Measurements from ENCODE around the gene CD79A.

Gene CD79A

DNA sequence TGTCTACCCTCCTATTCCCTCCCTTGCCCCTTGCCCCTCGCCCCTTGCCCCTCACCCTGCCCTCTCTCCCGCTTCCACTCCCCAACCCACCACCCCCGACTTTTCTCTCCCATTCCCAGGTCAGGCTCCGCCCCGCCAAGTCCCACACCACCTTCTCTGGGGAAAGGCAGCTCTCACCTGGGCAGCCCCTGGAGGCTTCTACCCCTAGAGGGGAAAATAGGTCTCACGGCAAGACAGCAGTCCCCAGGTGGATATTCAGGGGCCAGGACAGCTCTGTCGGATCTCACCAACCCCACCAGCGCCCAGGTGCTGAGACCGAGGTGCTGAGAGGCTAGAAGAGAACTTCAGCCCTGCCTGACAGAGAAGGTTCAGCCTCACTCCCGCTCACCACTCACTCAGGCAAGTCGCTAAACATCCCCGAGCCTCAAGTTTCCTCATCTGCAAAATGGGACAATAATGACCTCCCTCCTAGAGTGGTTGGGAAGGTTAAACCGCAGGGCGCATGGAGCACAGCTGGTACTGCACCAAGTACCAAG, 52.5 kb downstream of the CD79A start:
- no peak overlapping the region for H3K27ac ChIP-seq (replicated peaks)

GRCh38 chr19:41930322-41930722, 53.2 kb downstream of the CD79A start:
- TF ChIP-seq CTCF (IDR thresholded peaks at IDR 0.05; ENCODE audit: insufficient read depth, low read length) = no peak
- no peak for TF ChIP-seq GABPA (IDR thresholded peaks at IDR 0.05; ENCODE audit: low read depth)
- no peak for TF ChIP-seq SPI1 (IDR thresholded peaks at IDR 0.05; ENCODE audit: borderline replicate concordance, low read depth)
- TF ChIP-seq POLR2AphosphoS5 (IDR thresholded peaks at IDR 0.05; ENCODE audit: low read depth) = no peak
- TF ChIP-seq, protein P1, sequence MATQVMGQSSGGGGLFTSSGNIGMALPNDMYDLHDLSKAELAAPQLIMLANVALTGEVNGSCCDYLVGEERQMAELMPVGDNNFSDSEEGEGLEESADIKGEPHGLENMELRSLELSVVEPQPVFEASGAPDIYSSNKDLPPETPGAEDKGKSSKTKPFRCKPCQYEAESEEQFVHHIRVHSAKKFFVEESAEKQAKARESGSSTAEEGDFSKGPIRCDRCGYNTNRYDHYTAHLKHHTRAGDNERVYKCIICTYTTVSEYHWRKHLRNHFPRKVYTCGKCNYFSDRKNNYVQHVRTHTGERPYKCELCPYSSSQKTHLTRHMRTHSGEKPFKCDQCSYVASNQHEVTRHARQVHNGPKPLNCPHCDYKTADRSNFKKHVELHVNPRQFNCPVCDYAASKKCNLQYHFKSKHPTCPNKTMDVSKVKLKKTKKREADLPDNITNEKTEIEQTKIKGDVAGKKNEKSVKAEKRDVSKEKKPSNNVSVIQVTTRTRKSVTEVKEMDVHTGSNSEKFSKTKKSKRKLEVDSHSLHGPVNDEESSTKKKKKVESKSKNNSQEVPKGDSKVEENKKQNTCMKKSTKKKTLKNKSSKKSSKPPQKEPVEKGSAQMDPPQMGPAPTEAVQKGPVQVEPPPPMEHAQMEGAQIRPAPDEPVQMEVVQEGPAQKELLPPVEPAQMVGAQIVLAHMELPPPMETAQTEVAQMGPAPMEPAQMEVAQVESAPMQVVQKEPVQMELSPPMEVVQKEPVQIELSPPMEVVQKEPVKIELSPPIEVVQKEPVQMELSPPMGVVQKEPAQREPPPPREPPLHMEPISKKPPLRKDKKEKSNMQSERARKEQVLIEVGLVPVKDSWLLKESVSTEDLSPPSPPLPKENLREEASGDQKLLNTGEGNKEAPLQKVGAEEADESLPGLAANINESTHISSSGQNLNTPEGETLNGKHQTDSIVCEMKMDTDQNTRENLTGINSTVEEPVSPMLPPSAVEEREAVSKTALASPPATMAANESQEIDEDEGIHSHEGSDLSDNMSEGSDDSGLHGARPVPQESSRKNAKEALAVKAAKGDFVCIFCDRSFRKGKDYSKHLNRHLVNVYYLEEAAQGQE (IDR thresholded peaks at IDR 0.05; ENCODE audit: insufficient replicate concordance, low read depth) = no peak
- H3K27me3 ChIP-seq (ENCODE audit: insufficient read depth, poor library complexity, severe bottlenecking) = peaks cover 33% of the 10 kb centered on the region
- DNase-seq (ENCODE audit: low read depth in 1 of 2, low spot score in 1 of 2) = no peak
- H3K4me3 ChIP-seq (replicated peaks; ENCODE audit: insufficient read depth, low read length) = no peak overlapping the region
- H3K27ac ChIP-seq (replicated peaks) = no peak overlapping the region

More for the DNA sequence above, 52.5 kb downstream of the CD79A start:
- Histone ChIP-seq H3K4me3 (replicated peaks; ENCODE audit: insufficient read depth, low read length) (no peak overlapping the region), H3K27me3 (ENCODE audit: insufficient read depth, poor library complexity, severe bottlenecking) (peaks cover 28% of the 10 kb centered on the region)
- no peak for DNase-seq (ENCODE audit: low read depth in 1 of 2, low spot score in 1 of 2)
- TF ChIP-seq POLR2AphosphoS5 (IDR thresholded peaks at IDR 0.05; ENCODE audit: low read depth) (no peak), SPI1 (IDR thresholded peaks at IDR 0.05; ENCODE audit: borderline replicate concordance, low read depth) (no peak), GABPA (IDR thresholded peaks at IDR 0.05; ENCODE audit: low read depth) (no peak), CTCF (IDR thresholded peaks at IDR 0.05; ENCODE audit: insufficient read depth, low read length) (no peak)
- TF ChIP-seq, protein P1 (IDR thresholded peaks at IDR 0.05; ENCODE audit: insufficient replicate concordance, low read depth) = no peak

Small RNA genes lying within 50 kb of the gene (microRNA-seq; reads per million reads assigned to microRNA genes)
- 1.2 reads per million for gene MIR6797

All from HL-60 (cell line).